Smooth muscle cell (in vitro differentiated cells): Measurements from ENCODE around the gene RAB3IL1. TPM values are rescaled to one million over a fixed set of nuclear protein-coding genes. Genes with fewer than 3 reads are reported as not detected.

Experiments used
- DNase-seq: peaks from one replicate; lab custom pipeline; 2025; ENCODE audit not compliant: unreplicated experiment; lab: John Stamatoyannopoulos, UW
- H2AFZ ChIP-seq: fragments of 200-600 bp; sonication (generic); 2 replicates; pipeline ENCODE4 v1.6.0; 2016; ENCODE audit warnings: antibody characterized with exemption, low read depth, mild to moderate bottlenecking
- H3F3A ChIP-seq: fragments of 200-600 bp; sonication (generic); 2 replicates; pipeline ENCODE4 v1.6.0; 2017; ENCODE audit warnings: antibody characterized with exemption, low read depth
- H3K27ac ChIP-seq: fragments of 200-600 bp; sonication (generic); 2 replicates; pipeline ENCODE4 v1.5.1; 2016; ENCODE audit warnings: low read depth, mild to moderate bottlenecking
- H3K27me3 ChIP-seq: fragments of 200-600 bp; sonication (generic); 2 replicates; pipeline ENCODE4 v1.6.1; 2016; ENCODE audit warnings: low read depth, mild to moderate bottlenecking
- H3K36me3 ChIP-seq: fragments of 200-600 bp; sonication (generic); 2 replicates; pipeline ENCODE4 v1.5.1; 2016; ENCODE audit warnings: low read depth
- H3K4me1 ChIP-seq: fragments of 200-600 bp; sonication (generic); 2 replicates; pipeline ENCODE4 v1.5.1; 2016; ENCODE audit warnings: low read depth
- H3K4me2 ChIP-seq: fragments of 200-600 bp; sonication (generic); 2 replicates; pipeline ENCODE4 v1.6.0; 2016; ENCODE audit warnings: mild to moderate bottlenecking
- H3K4me3 ChIP-seq: fragments of 200-600 bp; sonication (generic); 2 replicates; pipeline ENCODE4 v1.5.1; 2016; ENCODE audit warnings: mild to moderate bottlenecking
- H3K79me2 ChIP-seq: fragments of 200-600 bp; sonication (generic); 2 replicates; pipeline ENCODE4 v1.6.0; 2016; ENCODE audit warnings: low read depth, mild to moderate bottlenecking
- H3K9ac ChIP-seq: fragments of 200-600 bp; sonication (generic); 2 replicates; pipeline ENCODE4 v1.6.0; 2016; ENCODE audit warnings: low read depth
- H3K9me3 ChIP-seq: fragments of 200-600 bp; sonication (generic); replicated peaks from 2 replicates; pipeline ENCODE4 v1.5.1; 2016; ENCODE audit warnings: low read depth
- H4K20me1 ChIP-seq: fragments of 200-600 bp; sonication (generic); 2 replicates; pipeline ENCODE4 v1.6.0; 2016; ENCODE audit warnings: low read depth
- WGBS: methylation state at CpG from one replicate; pipeline ENCODE4 v1.1.7; 2016; ENCODE audit warnings: low lambda C conversion rate; 5-methylcytosine and 5-hydroxymethylcytosine counted together
- polyA plus RNA-seq: library from polyadenylated mRNA; unstranded; fragments of >200 nt; fragmentation: Nextera tagmentation; extraction: Ambion mirVana; gene quantifications from 2 replicates; pipeline ENCODE4 v1.2.1, GENCODE V29; 2016
- total RNA-seq: library from RNA; depleted of rRNA; stranded (reverse); fragments of >200 nt; gene quantifications from 2 replicates; pipeline ENCODE4 v1.2.3, GENCODE V29; 2014
- TF ChIP-seq, protein P1 (sequence below): fragments of 200-600 bp; sonication (generic); IDR thresholded peaks from 2 replicates; pipeline ENCODE4 v1.5.1; 2017; ENCODE audit warnings: borderline replicate concordance, mild to moderate bottlenecking, antibody characterized with exemption; ENCODE audit not compliant: insufficient read depth, poor library complexity, severe bottlenecking

Gene RAB3IL1
- total and polyA plus RNA-seq, 2 experiments from 2014 or later = 4.9 to 11.6 TPM

DNA sequence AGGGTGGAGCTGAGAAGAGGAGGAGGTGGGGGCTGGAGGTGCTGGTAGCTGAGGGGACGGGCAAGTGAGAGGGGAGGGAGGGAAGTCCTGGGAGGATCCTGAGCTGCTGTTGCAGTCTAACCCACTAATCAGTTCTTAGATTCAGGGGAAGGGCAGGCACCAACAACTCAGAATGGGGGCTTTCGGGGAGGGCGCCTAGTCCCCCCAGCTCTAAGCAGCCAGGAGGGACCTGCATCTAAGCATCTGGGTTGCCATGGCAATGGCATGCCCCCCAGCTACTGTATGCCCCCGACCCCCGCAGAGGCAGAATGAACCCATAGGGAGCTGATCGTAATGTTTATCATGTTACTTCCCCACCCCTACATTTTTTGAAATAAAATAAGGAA, 50.4 kb downstream of the RAB3IL1 start:
- Histone ChIP-seq H3K9me3 (no peaks in the 10 kb centered on the region), H3K27me3 (no peaks in the 10 kb centered on the region), H3K4me1 (peaks cover 12% of the 10 kb centered on the region), H3K9ac (no peak overlapping the region), H3K4me2 (no peak overlapping the region), H4K20me1 (peaks cover under 1% of the 10 kb centered on the region), H3K36me3 (no peaks in the 10 kb centered on the region), H2AFZ (no peak overlapping the region), H3K27ac (no peak overlapping the region), H3K4me3 (no peak overlapping the region), H3F3A (peaks cover 12% of the 10 kb centered on the region), H3K79me2 (no peaks in the 10 kb centered on the region)
- no peak for DNase-seq
- TF ChIP-seq, protein P1, sequence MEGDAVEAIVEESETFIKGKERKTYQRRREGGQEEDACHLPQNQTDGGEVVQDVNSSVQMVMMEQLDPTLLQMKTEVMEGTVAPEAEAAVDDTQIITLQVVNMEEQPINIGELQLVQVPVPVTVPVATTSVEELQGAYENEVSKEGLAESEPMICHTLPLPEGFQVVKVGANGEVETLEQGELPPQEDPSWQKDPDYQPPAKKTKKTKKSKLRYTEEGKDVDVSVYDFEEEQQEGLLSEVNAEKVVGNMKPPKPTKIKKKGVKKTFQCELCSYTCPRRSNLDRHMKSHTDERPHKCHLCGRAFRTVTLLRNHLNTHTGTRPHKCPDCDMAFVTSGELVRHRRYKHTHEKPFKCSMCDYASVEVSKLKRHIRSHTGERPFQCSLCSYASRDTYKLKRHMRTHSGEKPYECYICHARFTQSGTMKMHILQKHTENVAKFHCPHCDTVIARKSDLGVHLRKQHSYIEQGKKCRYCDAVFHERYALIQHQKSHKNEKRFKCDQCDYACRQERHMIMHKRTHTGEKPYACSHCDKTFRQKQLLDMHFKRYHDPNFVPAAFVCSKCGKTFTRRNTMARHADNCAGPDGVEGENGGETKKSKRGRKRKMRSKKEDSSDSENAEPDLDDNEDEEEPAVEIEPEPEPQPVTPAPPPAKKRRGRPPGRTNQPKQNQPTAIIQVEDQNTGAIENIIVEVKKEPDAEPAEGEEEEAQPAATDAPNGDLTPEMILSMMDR = no peak
- 98% methylated on average over 5 of the region's 6 CpGs for WGBS

DNA sequence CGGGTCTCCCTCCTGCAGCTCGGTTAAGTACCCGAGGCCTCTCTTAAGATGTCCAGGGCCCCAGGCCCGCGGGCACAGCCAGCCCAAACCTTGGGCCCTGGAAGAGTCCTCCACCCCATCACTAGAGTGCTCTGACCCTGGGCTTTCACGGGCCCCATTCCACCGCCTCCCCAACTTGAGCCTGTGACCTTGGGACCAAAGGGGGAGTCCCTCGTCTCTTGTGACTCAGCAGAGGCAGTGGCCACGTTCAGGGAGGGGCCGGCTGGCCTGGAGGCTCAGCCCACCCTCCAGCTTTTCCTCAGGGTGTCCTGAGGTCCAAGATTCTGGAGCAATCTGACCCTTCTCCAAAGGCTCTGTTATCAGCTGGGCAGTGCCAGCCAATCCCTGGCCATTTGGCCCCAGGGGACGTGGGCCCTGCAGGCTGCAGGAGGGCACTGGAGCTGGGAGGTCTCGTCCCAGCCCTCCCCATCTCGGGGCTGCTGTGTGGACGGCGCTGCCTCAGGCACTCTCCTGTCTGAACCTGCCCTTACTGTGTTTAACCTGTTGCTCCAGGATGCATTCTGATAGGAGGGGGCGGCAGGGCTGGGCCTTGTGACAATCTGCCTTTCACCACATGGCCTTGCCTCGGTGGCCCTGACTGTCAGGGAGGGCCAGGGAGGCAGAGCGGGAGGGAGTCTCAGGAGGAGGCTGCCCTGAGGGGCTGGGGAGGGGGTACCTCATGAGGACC, 51.0 kb downstream of the RAB3IL1 start:
- DNase-seq = no peak
- Histone ChIP-seq H3K36me3 (no peaks in the 10 kb centered on the region), H3K4me3 (no peak overlapping the region), H3K27me3 (no peaks in the 10 kb centered on the region), H3F3A (peaks cover 12% of the 10 kb centered on the region), H3K4me2 (no peak overlapping the region), H3K4me1 (peaks cover 10% of the 10 kb centered on the region), H4K20me1 (peaks cover 6% of the 10 kb centered on the region), H2AFZ (no peak overlapping the region), H3K27ac (no peak overlapping the region), H3K79me2 (no peaks in the 10 kb centered on the region), H3K9ac (no peak overlapping the region), H3K9me3 (no peaks in the 10 kb centered on the region)
- 84% methylated on average over 18 of the region's 18 CpGs for WGBS
- TF ChIP-seq, protein P1 = no peak

DNA sequence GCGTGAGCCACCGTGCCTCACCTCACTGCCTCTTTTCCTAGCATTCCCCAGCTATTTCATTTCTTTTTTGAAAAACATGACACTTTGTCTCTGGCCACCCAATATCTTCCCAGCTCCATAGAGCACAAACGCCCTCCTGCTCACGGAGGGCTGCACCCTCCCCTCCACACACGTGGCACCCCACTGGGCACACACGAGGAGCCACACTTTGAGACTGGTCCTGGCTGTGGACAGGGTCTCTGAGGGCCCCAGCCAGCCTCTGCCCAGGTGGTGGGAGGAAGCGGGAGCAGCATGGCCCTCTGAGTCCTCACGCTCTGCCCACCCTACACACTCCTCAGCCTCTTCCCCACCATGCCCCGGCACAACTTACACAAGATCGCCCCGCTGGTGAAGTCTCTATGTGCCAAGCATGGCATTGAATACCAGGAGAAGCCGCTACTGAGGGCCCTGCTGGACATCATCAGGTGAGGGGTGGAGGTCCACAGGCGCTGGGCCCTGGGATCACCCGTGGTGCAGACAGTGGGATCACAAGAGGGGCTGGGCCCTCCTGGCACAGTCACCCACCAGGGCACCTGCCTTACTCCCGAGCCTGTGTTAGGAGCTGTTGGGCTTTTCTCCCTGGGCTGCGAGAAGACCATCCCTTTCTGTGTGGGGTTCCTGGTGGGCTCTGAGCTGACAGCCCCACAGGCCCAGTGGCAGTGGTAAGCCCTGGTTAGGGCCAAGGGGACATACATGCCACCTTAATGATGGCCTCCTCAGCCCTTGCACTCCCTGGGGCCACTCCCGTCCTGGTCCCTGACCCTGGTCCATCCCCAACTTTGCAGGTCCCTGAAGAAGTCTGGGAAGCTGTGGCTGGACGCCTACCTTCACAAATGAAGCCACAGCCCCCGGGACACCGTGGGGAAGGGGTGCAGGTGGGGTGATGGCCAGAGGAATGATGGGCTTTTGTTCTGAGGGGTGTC, 52.3 kb downstream of the RAB3IL1 start:
- Histone ChIP-seq H4K20me1 (peaks cover 9% of the 10 kb centered on the region), H3F3A (peaks cover 12% of the 10 kb centered on the region), H2AFZ (no peak overlapping the region), H3K9ac (no peak overlapping the region), H3K4me3 (no peak overlapping the region), H3K36me3 (peaks cover 5% of the 10 kb centered on the region), H3K9me3 (no peaks in the 10 kb centered on the region), H3K4me2 (no peak overlapping the region), H3K27me3 (no peaks in the 10 kb centered on the region), H3K4me1 (peaks cover 4% of the 10 kb centered on the region), H3K27ac (no peak overlapping the region), H3K79me2 (no peaks in the 10 kb centered on the region)
- TF ChIP-seq, protein P1 = no peak
- no peak for DNase-seq
- WGBS = 98% methylated on average over 20 of the region's 20 CpGs
